Kasumi-1 (cell line): ENCODE measurements around the gene SOCS6.
"Not testable (repeated sequence)": the region's sequence is repeated elsewhere in the genome, so short reads cannot be mapped to it uniquely, and the experiment has no call there.

Experiments
- DNase-seq, 2 experiments: peaks; one replicate each; lab custom pipeline; 2025; lab: John Stamatoyannopoulos, UW

SOCS6 gene, protein sequence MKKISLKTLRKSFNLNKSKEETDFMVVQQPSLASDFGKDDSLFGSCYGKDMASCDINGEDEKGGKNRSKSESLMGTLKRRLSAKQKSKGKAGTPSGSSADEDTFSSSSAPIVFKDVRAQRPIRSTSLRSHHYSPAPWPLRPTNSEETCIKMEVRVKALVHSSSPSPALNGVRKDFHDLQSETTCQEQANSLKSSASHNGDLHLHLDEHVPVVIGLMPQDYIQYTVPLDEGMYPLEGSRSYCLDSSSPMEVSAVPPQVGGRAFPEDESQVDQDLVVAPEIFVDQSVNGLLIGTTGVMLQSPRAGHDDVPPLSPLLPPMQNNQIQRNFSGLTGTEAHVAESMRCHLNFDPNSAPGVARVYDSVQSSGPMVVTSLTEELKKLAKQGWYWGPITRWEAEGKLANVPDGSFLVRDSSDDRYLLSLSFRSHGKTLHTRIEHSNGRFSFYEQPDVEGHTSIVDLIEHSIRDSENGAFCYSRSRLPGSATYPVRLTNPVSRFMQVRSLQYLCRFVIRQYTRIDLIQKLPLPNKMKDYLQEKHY

DNA sequence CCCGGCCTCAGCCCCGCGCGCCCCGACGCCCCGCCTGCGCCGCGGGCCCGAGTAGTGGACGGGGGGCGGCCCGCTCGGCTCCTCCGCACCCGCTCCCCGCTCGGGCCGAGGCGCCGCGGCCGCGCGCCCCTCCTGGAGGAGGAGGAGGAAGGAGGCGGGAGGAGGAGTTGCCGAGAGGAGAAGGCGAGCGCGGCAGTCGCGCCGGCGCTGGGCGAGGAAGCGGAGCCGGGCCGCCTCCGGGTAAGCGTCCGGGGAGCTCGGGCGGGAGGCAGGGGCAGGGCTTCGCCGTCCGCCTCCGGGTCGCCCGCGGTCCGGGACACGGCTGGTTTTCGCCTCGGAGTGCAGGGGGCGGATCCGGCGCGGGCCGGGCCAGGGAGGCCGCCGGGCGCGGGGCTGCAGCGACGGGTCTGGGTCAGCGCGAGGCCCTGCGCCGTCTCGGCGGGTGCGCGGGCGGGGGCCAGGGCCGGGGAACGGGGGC, at the start of gene SOCS6:
Gene SOCS6, plus strand, starts transcription at position 195 of the 478 bp plus-strand sequence. CDS start 35,624 bp downstream, outside the sequence.
- DNase-seq, result peak; percentile 45 to 77

DNA sequence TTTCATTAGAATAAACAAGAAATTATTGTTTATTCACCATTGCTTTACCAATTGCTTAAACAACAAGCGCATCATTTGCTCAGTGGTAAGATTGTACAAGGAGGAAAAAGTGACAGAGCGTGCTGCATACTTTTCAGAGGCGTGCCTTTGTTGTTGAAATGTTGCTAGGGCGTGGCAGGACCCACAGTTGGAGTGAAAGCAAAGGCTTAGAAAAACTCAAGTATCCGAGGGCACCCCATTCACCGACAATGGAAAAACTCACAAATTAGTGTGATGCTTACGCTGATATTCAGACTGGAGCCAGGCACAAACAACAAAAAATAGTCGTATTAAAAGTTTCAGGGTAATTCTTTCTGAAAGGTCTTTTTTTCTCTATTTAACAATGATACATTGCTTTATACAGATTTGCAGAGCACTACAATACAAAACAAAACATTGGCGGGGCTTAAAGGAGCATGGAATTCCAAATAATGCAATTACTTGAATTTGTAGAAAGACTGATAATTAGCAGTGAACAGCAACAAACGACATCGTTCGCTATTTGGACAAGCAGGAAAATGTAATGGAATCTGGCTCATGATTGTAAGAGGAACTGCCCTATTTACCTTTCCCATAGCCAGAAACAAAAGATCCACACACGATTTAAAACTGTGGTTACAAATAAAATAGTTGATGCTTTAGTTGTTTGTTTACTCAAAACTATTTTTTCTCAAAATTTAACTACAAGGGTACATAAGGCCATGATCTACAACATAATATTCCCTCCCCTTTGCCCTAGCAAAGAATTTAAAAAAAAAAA, 45.5 kb upstream of the SOCS6 start:
- no peak for DNase-seq

DNA sequence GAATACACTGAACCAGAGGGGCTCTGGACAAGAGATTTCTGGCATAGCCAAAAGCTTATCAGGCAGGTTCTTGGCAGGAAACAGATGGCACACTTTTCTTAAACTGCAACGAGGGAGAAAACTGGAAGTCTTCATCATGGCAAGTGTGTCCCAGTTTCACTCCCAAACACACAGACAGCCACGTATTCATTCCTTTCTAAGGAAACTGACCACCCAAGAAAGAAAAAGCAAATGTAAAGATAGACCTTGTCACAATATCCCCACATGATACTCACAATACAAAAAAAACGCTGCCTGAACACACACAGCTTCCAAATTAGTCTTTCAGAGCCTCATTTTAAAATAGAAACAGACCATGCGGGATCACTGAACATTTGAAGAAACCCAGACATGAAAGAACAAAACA, 42.8 kb upstream of the SOCS6 start:
- peak; percentile 43 to 52 for DNase-seq

DNA sequence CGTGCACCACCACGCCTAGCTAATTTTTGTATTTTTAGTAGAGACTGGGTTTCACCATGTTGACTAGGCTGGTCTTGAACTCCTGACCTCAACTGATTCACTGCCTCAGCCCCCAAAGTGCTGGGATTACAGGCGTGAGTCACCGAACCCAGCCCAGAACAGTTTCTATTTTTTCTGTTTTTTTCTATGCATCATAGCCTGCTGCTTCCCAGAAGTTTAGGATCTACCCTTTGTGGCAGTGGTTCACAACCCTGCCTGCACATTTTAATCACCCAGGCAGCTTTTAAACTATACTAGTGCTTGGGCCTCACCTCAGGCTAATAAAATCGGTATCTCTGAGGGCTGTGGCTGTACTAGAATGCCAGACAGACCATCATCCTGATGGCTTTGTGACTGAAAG, 39.7 kb upstream of the SOCS6 start:
- DNase-seq, result no peak

DNA sequence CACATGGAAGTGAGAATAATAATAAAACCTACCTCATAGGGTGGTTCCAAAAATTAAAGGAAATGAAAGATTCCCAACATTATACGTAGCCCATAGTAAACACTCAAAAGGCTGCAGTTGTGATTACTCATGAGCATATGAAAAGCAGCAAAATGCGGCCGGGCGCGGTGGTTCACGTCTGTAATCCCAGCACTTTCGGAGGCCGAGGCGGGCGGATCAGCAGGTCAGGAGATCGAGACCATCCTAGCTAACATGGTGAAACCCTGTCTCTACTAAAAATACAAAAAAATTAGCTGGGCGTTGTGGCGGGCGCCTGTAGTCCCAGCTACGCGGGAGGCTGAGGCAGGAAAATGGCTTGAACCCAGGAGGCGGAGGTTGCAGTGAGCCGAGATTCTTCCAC, 39.0 kb upstream of the SOCS6 start:
- DNase-seq, result not testable (repeated sequence)

DNA sequence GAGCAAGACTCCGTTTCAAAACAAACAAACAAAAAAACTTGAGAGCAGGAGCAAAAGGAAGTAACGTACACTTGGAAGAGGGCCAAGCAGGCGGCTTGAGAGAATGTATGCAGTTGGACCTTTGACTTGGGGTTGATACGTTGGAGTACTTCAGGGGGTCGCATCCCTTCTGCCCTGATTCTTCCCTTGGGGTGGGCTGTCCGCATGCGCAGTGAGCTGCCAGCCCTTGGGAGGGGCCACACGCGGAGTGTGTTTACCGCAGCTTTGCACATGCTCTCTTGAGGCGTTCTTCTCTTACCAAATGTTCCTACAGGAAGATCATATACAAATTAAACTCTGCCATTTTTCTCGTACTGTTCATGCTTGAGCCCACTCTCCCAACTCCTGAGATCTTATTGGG, 38.1 kb upstream of the SOCS6 start:
- DNase-seq, result no peak

DNA sequence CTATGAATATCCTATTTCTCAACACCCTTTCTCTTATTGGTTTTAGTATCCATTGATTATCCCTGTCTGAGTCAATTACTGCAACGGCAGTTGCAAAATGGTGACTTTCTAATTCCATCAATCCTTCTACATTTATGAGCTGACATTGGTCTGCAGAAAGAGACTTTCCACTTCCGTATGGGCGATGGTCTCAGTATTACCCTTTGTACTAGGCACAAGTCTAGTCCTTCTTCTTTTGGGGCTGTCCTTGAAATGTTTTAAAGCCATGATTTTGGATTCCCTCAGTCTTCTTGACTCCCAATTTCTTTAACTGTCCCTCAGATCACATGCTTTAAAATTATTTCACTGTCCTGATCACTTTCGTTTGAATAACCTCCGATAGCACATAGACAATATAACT, 32.7 kb upstream of the SOCS6 start:
- no peak for DNase-seq

DNA sequence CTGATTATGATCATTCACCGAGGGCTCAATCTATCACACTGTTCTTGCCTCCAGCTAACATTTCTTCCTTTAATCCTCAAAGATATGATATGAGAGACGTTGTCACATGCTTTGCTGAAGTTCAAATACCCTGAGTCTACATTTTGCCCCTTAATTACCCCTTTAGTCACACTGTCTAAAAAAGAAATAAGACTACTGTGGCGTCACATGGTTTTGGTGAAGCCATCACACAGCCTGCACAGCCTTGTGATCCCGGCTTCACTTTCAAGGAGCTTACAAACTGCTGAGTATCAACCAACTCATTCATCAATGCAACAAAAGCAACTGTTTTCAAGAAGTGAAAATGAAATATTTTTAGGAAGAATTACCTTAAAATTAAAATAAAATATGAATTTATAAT, 31.9 kb upstream of the SOCS6 start:
- DNase-seq, result no peak

DNA sequence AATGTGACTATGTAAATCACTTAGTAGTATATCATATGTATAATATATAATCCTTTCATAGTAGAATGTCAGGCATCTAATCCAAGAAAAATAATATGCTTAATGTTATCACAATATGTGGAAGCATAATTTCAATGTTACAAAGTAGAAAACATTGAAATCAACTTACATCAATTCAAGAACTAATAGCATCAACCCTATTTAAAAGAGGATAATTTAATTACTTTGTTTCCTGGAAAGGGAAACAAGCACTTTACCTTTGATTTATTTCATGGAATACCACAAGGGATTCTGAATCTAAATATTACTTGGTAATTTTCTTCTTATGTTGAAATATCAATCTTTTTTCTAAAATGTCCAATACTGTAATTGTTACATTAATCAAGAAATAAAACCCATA, 30.6 kb upstream of the SOCS6 start:
- no peak for DNase-seq

DNA sequence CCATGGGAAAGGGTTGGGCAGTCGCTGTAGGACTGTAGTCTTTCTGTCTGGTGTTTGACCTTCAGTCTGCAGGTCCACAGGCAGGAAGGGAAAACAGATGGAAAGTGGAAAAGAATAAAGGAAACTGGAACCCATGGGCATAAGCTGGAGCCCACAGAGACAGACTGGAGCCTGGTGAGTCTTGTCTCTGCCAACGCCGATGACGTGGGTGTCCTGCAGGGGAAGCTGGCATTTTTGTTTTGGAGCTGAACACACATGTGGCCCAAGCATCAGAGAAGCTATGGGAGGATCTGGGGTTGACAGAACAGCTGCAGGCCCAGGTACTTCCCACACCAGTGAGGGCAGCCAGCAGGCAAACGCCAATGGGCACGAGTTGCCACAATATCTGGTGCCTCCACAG, 28.2 kb upstream of the SOCS6 start:
- no peak for DNase-seq

DNA sequence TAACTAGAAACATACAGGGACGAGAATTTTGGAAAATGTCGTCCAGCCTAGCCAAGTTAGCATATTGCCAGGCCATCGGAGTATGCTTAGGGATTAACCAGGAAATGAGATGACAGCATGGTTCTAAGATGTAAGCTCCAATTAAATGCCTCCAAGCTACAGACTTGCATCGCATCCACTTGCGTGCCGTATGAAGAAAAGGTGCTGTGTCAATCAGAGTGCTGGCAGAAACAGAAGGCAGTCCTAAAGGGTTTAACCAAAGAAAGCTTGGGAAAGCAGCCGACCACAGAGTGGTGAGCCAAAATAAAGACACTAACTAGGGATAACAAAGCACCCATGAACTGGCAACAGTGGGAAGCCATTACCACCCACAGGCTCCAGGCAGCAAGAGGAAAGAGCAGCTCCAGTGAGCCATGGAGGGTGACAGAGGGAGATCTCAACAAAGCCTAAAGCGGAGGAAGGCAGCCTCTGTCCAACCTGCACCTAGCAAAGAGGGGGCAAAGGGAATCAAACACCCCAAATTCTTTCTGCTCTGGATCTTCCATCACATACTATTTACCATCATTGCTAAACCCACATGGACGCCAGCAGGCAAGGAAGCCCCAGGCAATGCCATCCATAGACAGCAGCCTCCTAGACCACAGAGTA, 27.6 kb upstream of the SOCS6 start:
- DNase-seq, result no peak

DNA sequence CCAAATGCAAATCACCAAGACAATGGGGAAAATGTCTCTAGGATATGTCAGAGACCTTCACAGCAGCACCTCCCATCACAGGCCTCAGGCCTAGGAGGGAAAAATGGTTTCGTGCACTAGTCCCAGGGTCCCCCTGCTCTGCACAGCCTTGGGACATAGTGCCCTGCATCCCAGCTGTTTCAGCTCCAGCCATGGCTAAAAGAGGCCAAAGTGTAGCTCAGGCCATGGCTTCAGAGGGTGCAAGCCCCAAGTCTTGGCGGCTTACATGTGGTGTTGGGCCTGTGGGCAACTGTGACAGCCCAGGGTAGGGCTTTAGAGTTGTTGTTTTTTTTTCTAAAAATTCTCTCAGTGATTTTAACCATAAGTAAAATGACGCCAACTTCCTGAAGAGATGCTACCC, 25.5 kb upstream of the SOCS6 start:
- DNase-seq, result no peak

DNA sequence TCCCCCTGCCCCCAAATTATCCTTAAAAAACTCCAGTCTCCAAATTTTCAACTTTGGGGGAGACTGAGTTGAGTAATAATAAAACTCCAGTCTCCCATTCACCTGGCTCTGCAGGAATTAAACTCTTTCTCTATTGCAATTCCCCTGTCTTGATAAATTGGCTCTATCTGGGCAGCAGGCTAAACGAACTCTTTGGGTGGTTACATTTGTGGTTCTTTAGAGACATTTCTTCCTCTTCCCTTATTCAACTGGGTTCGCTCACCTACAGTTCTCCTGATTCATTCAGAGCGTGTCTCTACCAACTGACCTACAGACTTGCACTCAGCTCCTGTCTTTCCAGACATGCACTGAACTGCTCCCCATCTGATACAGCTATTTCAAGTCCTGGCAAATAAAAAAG, 17.1 kb upstream of the SOCS6 start:
- DNase-seq, result no peak

DNA sequence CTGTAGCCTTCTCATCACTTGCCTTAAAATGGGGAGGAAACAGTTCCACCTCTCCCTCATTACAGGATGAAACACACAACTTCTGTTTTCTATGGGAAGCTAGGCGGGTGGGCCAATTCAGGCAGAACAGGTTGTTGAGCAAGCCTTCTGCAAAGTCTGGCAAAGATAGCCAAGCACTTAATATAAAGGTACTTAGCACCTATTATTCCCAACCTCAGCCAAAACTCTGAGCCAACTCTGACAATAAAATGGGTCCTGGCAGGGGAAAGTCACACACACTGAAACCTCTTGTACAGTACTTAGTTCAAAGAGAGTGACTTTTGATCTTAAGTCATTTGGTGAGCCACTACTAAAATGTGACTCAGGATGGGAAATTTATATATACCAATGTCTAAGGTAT, 15.8 kb upstream of the SOCS6 start:
- no peak for DNase-seq

DNA sequence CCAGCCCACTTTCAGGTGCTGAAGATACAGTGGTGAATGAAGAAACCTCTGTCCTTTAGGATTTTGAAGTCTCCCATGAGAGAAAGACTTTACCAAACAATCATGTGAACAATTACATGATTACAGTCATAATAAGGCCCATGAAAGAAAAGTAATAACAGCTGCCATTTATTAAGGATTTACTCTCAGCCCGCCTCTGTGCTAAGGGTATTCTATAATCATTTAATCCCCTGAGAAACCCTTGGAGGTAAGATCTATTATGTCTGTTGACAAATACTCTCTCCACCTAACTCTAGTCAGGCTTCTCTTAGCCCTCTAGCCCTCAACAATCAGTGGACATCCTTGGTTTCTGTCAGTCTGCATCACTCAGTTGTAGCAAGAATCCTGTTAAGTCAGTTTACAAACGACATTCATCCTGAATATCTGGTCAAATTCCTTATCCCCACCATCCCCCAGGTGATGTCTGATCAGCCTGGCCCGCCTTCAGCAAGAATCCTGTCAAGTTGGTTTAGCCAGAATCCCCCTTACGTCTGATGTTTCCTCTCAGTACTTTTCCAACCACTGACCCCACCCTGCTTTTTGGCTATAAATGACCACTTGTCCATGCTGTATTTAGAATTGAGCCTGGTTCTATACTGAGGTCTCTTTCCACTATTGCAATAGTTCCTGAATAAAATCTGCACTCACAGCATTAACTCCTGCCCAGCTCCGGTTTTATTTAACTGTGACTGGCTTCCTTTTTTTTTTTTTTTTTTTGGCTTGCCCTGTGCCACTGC, 12.2 kb upstream of the SOCS6 start:
- no peak for DNase-seq

DNA sequence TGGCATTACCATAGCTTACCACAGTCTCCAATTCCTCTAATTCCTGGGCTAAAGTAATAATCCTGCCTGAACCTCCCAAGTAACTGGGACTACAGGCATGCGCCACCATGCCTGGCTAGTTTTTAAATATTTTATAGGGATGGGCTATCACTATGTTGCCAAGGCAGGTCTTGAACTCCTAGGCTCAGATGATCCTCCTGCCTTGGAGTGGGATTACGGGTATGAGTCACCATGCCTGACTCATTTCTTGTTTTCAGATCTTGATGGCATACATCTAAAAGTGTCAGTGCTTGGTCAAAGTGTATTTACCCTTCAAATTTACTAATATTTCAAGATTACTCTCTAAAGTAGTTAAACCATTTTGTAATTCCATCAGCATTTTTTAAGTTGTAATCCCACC, 9.4 kb upstream of the SOCS6 start:
- no peak for DNase-seq

DNA sequence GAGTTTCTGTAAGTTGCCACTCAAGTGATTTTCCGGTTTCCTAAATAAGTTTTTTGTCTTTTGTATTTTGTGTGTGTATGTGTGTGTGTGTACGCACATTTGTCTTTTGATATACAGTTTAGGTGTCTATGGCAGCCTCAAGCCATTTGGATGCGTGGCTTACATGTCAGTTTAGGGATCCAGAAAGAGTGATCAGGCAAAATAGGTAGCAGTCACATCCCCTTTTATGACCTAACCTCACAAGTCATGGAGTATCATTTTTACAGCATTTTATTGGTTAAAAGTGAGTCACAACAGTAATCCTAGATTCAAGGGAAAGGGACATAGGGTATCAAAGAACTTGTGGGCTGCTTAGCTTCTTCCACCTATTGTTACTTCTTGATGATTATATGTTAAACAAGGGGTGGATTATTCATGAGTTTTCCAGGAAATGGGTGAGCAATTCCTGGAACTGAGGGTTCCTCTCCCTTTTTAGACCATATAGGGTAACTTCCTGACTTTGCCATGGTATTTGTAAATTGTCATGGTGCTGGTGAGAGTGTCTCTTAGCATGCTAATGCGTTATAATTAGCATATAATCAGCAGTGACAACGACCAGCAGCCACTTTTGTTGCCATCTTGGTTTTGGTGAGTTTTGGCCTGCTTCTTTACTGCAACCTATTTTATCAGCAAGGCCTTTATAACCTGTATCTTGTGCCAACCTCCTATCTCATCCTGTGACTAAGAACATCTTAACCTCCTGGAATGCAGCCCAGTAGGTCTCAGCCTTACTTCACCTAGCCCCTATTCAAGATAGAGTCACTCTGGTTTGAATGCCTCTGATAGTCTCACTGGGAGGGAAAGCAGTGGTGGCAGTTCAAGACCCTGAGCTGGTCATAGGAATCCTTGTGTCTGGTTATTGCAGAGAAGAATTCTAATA, 8.6 kb upstream of the SOCS6 start:
- no peak for DNase-seq

DNA sequence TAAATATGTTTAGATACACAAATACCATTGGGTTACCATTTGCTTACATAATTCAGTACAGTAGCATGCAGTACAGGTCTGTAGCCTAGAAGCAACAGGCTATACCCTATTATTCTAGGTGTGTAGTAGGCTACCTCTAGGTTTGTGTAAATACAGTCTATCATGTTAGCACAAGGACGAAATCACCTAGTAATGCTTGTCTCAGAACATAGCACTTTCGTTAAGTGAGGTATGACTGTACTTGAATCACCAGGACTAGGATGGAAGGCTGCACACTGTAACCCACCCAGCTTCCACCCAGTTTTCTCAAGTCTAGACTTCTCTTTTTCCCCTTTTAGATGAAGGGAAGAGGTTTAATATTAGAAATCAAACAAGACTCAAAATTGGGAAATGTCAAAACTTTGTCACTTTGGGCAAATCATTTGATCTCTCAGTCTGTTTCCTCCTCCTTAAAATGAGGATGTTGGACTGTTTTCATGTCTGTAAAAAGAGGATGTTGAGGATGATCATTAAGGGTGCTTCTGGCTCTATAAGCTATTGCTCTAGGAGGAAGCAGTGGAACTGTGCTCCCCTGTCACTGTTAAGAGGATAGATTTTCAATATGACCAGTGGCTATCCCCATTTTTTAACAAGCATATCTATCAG, 3.7 kb upstream of the SOCS6 start:
- peak; percentile 88 to 89 for DNase-seq

DNA sequence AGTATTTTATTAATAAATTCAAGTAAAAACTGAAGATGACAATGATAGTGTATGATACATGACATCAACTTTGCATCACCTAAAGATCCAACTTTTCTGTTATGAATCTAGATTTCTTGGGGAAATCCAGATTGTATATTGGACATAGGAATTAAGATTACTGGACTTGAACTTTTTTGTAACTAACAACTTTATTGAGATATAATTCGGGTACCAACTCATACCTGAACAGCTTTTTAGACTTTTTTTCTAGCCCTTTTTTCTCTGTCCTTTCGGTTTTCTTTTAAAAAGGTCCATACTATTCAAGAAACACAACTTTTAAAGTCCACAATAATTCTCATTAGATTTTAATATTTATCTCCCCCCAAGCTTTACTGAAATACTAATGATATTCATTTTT, 1.1 kb upstream of the SOCS6 start:
- no peak for DNase-seq
